NCI-H1694 (cell line): Measurements from ENCODE around the gene SLC51B.
"Not testable (repeated sequence)": the region's sequence is repeated elsewhere in the genome, so short reads cannot be mapped to it uniquely, and the experiment has no call there.

Experiments used
- DNase-seq: peaks from one replicate; lab custom pipeline; 2025; lab: John Stamatoyannopoulos, UW

Gene SLC51B

GRCh38 chr15:65066635-65067316 is 21.6 kb downstream of the SLC51B start:
- DNase-seq = no peak

- DNase-seq = no peak
Observed at GRCh38 chr15:65067317-65067644, 22.1 kb downstream of the SLC51B start.

- no peak for DNase-seq
Observed at GRCh38 chr15:65067645-65068402, 22.6 kb downstream of the SLC51B start, which contains the start of gene RASL12. TSS of gene RASL12 (minus strand) at chr15:65067991. CDS start at chr15:65067835, 156 bp downstream.

- no peak for DNase-seq
Observed at GRCh38 chr15:65068403-65068788, 23.2 kb downstream of the SLC51B start.

GRCh38 chr15:65069179-65069578 is 24.0 kb downstream of the SLC51B start:
- DNase-seq = no peak

GRCh38 chr15:65069779-65070546 is 24.8 kb downstream of the SLC51B start:
- no peak for DNase-seq

- no peak for DNase-seq
Observed at GRCh38 chr15:65071381-65071811, 26.2 kb downstream of the SLC51B start.

- DNase-seq = no peak
Observed at GRCh38 chr15:65072027-65072426, 26.8 kb downstream of the SLC51B start.

GRCh38 chr15:65072617-65073016 is 27.4 kb downstream of the SLC51B start:
- DNase-seq = no peak

GRCh38 chr15:65074946-65075345 is 29.8 kb downstream of the SLC51B start:
- DNase-seq = not testable (repeated sequence)

GRCh38 chr15:65075607-65076395 is 30.6 kb downstream of the SLC51B start:
- not testable (repeated sequence) for DNase-seq

GRCh38 chr15:65076486-65077290 is 31.5 kb downstream of the SLC51B start, which contains the start of gene KBTBD13:
TSS of gene KBTBD13 (plus strand) at chr15:65076746. CDS start at chr15:65076816, 70 bp downstream.
- no peak for DNase-seq

GRCh38 chr15:65077291-65077980 is 32.2 kb downstream of the SLC51B start:
- no peak for DNase-seq

GRCh38 chr15:65077981-65078352 is 32.8 kb downstream of the SLC51B start:
- no peak for DNase-seq

- DNase-seq = no peak
Observed at GRCh38 chr15:65079580-65079979, 34.4 kb downstream of the SLC51B start.

- DNase-seq = no peak
Observed at GRCh38 chr15:65081270-65081669, 36.1 kb downstream of the SLC51B start.

- DNase-seq = no peak
Observed at GRCh38 chr15:65081758-65082157, 36.6 kb downstream of the SLC51B start.

- no peak for DNase-seq
Observed at GRCh38 chr15:65082303-65082953, 37.2 kb downstream of the SLC51B start.

GRCh38 chr15:65083262-65083701 is 38.1 kb downstream of the SLC51B start:
- DNase-seq = no peak
